ENCODE measurements around the gene HIP1R. TPM values are rescaled to one million over a fixed set of nuclear protein-coding genes. Genes with fewer than 3 reads are reported as not detected.

HIP1R gene
- total RNA-seq, 1 experiment from 2014 or later = 14.1 TPM

DNA sequence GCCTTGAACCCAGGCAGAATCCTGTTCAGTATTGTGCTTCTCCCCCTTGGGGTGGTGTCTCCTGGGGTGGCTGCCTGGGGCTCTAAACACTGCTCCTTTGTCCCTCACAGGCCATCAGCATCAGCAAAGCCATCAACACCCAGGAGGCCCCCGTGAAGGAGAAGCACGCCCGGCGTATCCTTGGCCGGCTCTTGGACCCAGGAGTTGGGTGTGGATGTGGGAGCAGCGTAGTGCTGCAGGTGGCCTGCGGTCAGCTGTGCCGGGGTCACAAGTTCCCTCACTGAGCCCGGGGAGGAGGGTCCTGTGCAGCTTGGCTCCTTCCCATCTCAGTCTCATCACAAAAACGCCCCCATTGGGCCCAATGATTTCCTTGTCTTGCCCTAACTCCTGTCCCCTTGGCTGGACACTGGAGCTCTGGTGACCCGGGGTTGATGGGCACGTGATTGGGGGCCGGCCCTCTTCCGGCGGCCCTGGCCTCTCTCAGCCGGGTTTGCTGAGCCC is 12.7 kb downstream of the HIP1R start:
- DNase-seq (ENCODE audit: low read depth) = no peak

DNA sequence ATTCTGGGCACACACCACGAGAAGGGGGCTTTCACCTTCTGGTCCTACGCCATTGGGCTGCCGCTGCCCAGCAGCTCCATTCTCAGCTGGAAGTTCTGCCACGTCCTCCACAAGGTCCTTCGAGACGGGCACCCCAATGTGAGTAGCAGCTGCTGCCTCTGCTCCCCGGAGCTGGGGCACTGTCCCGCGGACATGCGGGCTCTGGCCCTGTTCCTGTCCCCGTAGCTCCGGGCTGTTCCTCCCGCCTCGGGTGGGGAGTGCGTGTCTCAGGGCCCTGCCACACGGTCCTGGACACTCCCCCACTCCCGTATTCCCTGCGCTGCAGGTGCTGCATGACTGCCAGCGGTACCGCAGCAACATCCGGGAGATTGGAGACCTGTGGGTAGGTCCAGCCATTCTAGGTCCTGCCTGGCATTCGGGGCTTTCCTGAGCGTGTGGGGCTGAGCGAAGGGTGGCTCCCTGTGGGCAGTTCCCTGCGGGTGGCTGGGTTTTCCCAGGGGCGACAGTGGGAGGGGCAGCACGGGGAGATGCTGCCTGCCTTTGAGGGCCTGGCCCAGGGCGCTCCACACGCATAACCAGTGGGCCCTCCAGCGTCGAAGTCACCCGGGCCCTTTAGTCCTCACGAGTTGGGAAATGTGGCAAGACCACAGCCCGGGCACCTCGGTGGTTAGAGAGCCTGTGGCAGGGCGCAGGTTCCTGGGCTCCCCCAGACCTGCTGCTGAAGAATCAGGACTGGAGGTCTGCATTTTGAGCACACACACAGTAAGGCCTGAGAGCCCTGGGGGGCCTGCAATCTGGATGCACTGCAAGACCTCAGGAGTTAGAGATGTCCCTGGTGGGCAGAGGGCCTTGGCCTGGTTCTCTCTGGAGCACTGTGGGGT is 13.5 kb downstream of the HIP1R start:
- DNase-seq (ENCODE audit: low read depth) = no peak

- DNase-seq (ENCODE audit: low read depth) = no peak
Observed at GRCh38 chr12:122849352-122850047, 14.2 kb downstream of the HIP1R start.

DNA sequence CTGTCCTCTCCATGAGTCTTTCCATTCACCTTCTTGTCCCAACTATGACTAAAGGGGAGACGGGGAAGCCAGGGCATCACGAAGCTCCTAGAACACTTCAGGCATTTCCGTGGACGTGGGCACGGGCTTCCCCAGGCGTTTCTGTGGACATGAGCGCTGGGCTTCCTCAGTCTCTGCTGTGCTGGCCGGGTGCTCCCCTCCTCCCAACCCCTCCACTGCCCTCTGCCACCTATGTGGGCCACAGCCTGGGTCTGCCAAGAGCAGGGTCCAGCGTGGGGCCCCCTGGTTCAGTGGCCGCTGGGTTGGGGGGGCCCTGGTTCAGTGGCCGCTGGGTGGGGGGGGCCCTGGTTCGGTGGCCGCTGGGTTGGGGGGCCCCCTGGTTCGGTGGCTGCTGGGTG is 14.8 kb downstream of the HIP1R start:
- no peak for DNase-seq (ENCODE audit: low read depth)

DNA sequence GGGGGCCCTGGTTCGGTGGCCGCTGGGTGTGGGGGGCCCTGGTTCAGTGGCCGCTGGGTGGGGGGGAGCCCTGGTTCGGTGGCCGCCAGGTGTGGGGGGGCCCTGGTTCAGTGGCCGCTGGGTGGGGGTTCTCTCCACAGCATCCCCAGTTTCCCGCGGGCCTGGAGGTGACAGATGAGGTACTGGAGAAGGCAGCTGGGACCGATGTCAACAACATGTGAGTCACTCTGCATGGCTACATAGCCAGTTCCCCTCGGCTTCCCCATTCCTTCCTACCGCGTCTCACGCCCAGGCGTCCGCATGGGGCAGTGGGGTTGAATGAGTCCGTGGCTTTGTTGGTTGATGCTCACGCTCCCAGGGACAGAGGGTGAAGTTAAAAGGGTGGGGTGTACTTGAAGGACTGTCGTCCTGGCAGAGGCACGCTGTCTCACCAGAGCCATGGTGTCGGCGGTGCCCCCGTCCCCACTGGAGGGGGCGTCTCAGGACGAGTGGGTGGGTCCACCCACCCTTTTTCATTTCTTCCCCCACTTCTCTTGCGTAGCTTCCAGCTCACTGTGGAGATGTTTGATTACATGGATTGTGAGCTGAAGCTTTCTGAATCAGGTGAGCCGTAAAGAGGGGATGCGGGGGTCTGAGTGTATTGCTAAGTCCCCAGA is 15.6 kb downstream of the HIP1R start:
- peak; percentile 67 for DNase-seq (ENCODE audit: low read depth)

GRCh38 chr12:122851820-122852219 is 16.6 kb downstream of the HIP1R start:
- DNase-seq (ENCODE audit: low read depth) = peak; percentile 91

- peak; percentile 34 for DNase-seq (ENCODE audit: low read depth)
Observed at GRCh38 chr12:122852336-122853275, 17.3 kb downstream of the HIP1R start.

DNA sequence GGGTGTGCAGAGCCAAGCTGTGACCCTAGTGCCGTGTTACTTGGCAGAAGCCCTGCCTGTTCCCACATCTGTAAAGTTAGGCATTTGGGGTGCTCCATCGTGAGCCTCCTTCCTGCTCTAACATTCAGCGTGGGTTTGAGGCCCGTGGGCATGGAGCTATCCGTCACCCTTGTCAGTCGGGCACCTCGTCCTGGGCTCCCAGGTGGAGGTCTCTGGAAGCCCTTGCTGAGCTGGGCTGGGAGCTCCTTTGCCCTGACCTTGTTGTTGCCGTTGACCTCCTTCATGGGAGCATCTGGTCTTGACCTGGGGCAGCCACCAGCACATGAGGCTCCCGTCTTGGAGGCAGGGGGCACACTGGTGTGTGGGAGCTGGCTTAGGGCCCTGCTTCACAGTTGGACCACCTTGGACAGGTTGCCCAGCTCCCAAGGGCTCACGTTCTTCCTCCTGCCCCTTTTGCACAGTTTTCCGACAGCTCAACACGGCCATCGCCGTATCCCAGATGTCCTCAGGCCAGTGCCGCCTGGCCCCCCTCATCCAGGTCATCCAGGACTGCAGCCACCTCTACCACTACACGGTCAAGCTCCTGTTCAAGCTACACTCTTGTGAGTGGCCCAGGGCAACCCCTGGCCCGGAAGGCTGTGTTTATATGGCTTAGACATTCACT is 18.5 kb downstream of the HIP1R start:
- DNase-seq (ENCODE audit: low read depth) = no peak

- no peak for DNase-seq (ENCODE audit: low read depth)
Observed at GRCh38 chr12:122854554-122854953, 19.3 kb downstream of the HIP1R start.

DNA sequence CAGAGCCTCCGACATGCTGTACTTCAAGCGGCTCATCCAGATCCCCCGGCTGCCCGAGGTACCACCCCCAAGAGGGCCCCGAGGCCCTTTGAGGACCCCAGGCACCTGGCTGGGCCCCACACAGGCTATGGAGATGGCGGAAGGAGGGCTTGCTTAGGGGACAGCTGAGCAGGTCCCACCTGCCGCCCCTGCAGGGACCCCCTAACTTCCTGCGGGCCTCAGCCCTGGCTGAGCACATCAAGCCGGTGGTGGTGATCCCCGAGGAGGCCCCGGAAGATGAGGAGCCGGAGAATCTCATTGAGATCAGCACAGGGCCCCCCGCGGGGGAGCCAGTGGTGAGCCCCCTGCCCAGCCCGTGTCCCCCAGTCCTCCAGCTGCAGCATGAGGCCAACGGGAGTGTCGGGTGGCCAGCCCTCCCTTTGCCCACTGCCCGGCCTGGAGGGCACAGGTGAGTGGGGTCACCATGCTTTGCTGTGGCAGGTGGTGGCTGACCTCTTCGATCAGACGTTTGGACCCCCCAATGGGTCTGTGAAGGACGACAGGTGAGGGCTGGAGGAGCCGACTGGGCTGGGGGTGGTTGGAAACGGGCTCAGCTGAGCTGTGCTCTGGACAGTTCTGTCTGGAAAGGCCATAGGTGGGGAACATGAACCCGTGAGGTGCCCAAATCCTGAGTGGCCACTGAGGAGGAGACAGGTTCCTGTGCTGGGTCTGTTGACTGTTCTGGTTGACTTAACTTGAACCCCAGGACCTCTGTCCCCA is 20.0 kb downstream of the HIP1R start:
- no peak for DNase-seq (ENCODE audit: low read depth)

GRCh38 chr12:122855928-122856831 is 20.9 kb downstream of the HIP1R start:
- DNase-seq (ENCODE audit: low read depth) = no peak

DNA sequence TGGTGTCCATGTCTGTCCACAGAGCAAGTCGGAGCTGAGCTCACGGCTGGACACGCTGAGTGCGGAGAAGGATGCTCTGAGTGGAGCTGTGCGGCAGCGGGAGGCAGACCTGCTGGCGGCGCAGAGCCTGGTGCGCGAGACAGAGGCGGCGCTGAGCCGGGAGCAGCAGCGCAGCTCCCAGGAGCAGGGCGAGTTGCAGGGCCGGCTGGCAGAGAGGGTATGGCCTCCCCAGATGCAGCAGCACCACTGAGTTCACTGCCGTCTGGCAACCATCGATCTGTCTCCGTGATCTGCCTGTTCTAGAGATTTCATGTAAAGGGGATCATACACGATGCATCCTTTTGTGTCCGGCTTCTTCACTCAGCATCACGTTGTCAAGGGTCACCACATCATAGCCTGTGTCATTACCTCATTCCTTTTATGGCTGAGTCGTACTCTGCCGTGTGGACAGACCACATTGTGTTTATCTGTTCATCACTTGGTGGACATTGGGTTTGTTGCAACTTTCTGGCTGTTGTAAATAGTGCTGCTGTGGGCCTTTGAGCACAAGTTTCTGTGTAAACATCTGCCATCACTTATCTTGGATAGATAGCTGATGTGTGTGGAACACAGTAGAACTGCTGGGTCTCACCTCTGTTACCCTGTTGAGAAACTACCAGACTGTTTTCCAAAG is 21.9 kb downstream of the HIP1R start:
- peak; percentile 30 for DNase-seq (ENCODE audit: low read depth)

- no peak for DNase-seq (ENCODE audit: low read depth)
Observed at GRCh38 chr12:122858171-122858570, 22.9 kb downstream of the HIP1R start.

- DNase-seq (ENCODE audit: low read depth) = no peak
Observed at GRCh38 chr12:122858591-122859302, 23.5 kb downstream of the HIP1R start.

- no peak for DNase-seq (ENCODE audit: low read depth)
Observed at GRCh38 chr12:122859303-122860039, 24.2 kb downstream of the HIP1R start.

DNA sequence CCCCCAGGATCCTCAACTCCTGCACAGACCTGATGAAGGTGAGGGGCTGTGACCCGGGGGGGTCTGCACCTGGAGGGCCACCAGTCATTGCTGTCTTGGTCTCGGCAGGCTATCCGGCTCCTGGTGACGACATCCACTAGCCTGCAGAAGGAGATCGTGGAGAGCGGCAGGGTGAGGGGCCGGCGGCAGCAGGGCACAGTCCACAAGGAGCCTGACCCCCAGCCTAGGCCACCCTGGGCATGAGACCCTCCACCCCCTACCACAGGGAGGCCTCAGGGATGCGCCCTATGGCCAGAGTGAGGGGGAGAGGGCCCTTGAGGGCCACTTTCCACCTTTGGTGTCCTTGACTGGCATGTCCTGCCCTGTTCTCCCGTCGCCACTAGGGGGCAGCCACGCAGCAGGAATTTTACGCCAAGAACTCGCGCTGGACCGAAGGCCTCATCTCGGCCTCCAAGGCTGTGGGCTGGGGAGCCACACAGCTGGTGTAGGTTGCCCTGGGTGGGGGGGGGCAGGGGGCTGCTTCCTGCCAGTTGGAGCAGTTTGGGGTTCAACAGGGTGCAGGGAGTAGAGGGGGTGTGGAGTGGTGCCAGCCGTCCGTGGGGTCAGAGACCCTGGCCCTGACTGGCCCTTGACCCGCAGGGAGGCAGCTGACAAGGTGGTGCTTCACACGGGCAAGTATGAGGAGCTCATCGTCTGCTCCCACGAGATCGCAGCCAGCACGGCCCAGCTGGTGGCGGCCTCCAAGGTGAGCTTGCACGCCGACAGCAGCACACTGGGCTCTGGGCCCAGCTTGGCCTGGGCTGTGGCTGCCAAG is 25.0 kb downstream of the HIP1R start:
- DNase-seq (ENCODE audit: low read depth) = peak; percentile 71
